Osteocyte (in vitro differentiated cells): ENCODE data around the gene CANT1. TPM values are rescaled to one million over a fixed set of nuclear protein-coding genes. Genes with fewer than 3 reads are reported as not detected.

ENCODE experiments used
- DNase-seq: peaks from one replicate; pipeline ENCODE4 v3.0.0; 2021; ENCODE audit warnings: mixed read lengths; ENCODE audit not compliant: unreplicated experiment; ENCODE audit errors: extremely low spot score
- H3K27ac Mint-ChIP-seq: one replicate; pipeline ENCODE4 v1.8.0; 2021; ENCODE audit warnings: mild to moderate bottlenecking, mixed read lengths; ENCODE audit not compliant: unreplicated experiment
- H3K27me3 Mint-ChIP-seq: one replicate; pipeline ENCODE4 v1.8.0; 2021; ENCODE audit warnings: mixed read lengths; ENCODE audit not compliant: unreplicated experiment
- H3K36me3 Mint-ChIP-seq: one replicate; pipeline ENCODE4 v1.8.0; 2021; ENCODE audit warnings: mixed read lengths; ENCODE audit not compliant: unreplicated experiment
- H3K4me1 Mint-ChIP-seq: one replicate; pipeline ENCODE4 v1.8.0; 2021; ENCODE audit warnings: mixed read lengths; ENCODE audit not compliant: unreplicated experiment
- H3K4me3 Mint-ChIP-seq: one replicate; pipeline ENCODE4 v1.8.0; 2021; ENCODE audit warnings: mild to moderate bottlenecking, moderate library complexity, mixed read lengths; ENCODE audit not compliant: unreplicated experiment
- H3K9me3 Mint-ChIP-seq: one replicate; pipeline ENCODE4 v1.8.0; 2021; ENCODE audit warnings: mixed read lengths; ENCODE audit not compliant: unreplicated experiment
- total RNA-seq: library from RNA; stranded (reverse); gene quantifications from 2 replicates; pipeline ENCODE4 v1.2.1, GENCODE V29; 2021
- TF ChIP-seq, protein P1 (sequence below): fragments of 200-600 bp; sonication (generic); IDR thresholded peaks from 2 replicates; pipeline ENCODE4 v1.5.0; 2021; ENCODE audit warnings: antibody characterized with exemption, mild to moderate bottlenecking, moderate library complexity

Gene CANT1
- total RNA-seq, 1 donor from 2014 or later = 62.3 TPM

DNA sequence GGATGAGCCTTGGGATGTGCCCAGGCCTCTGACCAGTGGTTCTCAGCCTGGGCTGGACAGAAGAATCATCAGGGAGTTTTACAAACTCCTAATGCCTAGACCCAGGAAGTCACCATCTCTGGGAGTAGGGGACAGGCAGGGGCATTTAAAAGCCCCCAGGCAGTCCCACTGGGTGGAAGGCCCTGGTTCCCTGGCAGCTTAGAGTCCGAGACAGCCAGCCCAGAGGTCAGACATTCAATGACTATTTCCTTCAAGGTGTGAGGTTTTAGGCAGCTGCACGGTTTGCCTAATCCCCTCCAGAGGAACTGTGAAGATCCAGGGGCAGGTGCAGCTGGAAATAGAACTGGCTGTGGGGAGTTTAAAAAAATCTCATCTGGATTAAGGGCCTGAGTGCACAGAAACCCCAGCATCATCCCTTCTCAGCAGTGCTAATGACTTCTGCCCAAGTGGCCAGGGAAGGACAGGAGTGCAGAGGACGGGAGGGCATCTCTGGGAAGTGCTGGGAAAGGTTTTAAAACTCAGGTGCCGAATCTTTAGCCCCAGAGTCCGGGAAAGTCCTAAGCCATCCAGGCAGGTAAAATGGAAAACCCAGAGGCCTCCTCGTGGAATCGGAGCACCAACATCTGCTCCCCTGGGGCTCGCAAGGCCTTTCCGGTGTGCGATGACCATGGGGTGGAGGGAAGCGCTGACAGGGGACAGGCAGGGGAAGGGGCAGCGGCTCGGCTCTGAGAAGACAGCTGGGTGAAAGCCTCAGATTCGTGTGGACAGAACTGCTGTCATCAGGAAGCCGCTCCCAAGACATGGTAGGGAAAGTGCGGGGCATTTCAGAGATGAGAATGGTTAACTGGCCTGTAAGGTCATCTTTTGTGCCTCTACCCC, 28.3 kb downstream of the CANT1 start:
- peak overlapping the region; percentile 14 for H3K27ac Mint-ChIP-seq
- no peaks in the 10 kb centered on the region for H3K9me3 Mint-ChIP-seq
- peaks cover 42% of the 10 kb centered on the region for H3K4me1 Mint-ChIP-seq
- no peak for DNase-seq
- H3K4me3 Mint-ChIP-seq = no peak overlapping the region
- no peaks in the 10 kb centered on the region for H3K27me3 Mint-ChIP-seq
- H3K36me3 Mint-ChIP-seq = peaks cover 5% of the 10 kb centered on the region
- TF ChIP-seq, protein P1, sequence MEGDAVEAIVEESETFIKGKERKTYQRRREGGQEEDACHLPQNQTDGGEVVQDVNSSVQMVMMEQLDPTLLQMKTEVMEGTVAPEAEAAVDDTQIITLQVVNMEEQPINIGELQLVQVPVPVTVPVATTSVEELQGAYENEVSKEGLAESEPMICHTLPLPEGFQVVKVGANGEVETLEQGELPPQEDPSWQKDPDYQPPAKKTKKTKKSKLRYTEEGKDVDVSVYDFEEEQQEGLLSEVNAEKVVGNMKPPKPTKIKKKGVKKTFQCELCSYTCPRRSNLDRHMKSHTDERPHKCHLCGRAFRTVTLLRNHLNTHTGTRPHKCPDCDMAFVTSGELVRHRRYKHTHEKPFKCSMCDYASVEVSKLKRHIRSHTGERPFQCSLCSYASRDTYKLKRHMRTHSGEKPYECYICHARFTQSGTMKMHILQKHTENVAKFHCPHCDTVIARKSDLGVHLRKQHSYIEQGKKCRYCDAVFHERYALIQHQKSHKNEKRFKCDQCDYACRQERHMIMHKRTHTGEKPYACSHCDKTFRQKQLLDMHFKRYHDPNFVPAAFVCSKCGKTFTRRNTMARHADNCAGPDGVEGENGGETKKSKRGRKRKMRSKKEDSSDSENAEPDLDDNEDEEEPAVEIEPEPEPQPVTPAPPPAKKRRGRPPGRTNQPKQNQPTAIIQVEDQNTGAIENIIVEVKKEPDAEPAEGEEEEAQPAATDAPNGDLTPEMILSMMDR = no peak

- peaks cover 44% of the 10 kb centered on the region for H3K4me1 Mint-ChIP-seq
- peak overlapping the region; percentile 85 for H3K27ac Mint-ChIP-seq
- no peak for DNase-seq
- H3K27me3 Mint-ChIP-seq = no peaks in the 10 kb centered on the region
- peaks cover 5% of the 10 kb centered on the region for H3K36me3 Mint-ChIP-seq
- TF ChIP-seq, protein P1 = no peak
- H3K4me3 Mint-ChIP-seq = no peak overlapping the region
- H3K9me3 Mint-ChIP-seq = no peaks in the 10 kb centered on the region
These were observed 29.0 kb downstream of the CANT1 start for GRCh38 chr17:78980624-78980972.

DNA sequence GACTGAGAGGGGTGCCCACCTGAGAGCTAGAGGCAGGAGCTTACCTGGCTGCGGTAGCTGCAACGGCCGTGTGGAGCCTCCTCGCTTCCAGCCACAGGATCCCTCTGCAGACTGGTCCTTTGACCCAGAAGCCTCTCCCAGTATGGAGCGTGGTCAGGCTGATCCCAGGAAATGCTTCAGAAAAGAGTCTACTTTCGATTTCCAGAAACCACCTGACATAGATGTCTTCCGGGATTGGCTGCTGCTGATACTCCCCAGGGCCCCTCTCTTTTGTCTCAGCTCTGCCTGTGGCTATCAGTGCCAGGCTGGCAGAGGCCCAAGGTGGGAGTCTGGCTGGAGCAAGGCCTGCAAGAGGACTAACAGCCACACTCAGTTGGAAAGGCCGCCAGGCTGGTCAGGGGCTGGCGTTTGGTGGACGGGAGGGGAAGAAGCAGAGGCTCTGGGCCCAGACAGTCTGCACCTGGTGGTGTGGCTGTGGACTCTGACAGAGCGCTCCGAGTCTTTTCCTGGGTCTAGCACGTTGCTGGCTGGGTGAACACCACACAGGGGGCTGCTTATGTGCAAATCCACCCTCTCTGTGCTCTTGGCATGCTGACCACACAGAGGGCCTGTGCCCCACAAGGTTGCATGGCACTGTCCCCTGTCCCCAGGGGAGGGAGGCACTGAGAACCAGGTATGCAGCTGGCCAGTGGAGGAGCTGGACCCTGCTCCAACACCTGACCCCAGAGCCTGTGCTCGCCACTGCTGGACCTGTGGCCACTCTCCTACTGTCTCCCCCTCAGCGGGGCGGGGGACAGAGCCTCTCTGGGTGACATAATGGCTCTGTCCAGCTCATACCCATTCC, 29.6 kb downstream of the CANT1 start, which contains the start of gene LGALS3BP:
Gene LGALS3BP, minus strand, starts transcription at position 144 of the 844 bp plus-strand sequence. CDS start 2,732 bp downstream, outside the sequence.
- peak; percentile 91 for DNase-seq
- Mint-ChIP-seq H3K36me3 (peaks cover 5% of the 10 kb centered on the region), H3K27me3 (no peaks in the 10 kb centered on the region), H3K27ac (peak within 1 kb of the TSS; percentile 85), H3K4me1 (peaks cover 50% of the 10 kb centered on the region), H3K4me3 (peak within 1 kb of the TSS; percentile 65), H3K9me3 (no peaks in the 10 kb centered on the region)
- TF ChIP-seq, protein P1 = no peak

- DNase-seq = no peak
- H3K27ac Mint-ChIP-seq = peak overlapping the region; percentile 71
- H3K9me3 Mint-ChIP-seq = no peaks in the 10 kb centered on the region
- TF ChIP-seq, protein P1 = no peak
- H3K27me3 Mint-ChIP-seq = no peaks in the 10 kb centered on the region
- peaks cover 55% of the 10 kb centered on the region for H3K4me1 Mint-ChIP-seq
- H3K4me3 Mint-ChIP-seq = peak overlapping the region; percentile 65
- peaks cover 5% of the 10 kb centered on the region for H3K36me3 Mint-ChIP-seq
These were observed 31.3 kb downstream of the CANT1 start for GRCh38 chr17:78977997-78978973.
